Ishikawa (cell line): Measurements from ENCODE around the gene LEMD1.

Experiments used
- CEBPB ChIP-seq: IDR thresholded peaks from 2 replicates; pipeline ENCODE4 v1.6.1; 2012
- CREB1 ChIP-seq: IDR thresholded peaks from 2 replicates; pipeline ENCODE4 v1.6.1; 2012; ENCODE audit warnings: low read depth
- EGR1 ChIP-seq: IDR thresholded peaks from 2 replicates; pipeline ENCODE4 v1.6.1; 2012
- EP300 ChIP-seq: IDR thresholded peaks from 2 replicates; pipeline ENCODE4 v1.6.1; 2012; ENCODE audit warnings: borderline replicate concordance
- FOXM1 ChIP-seq: IDR thresholded peaks from 2 replicates; pipeline ENCODE4 v1.6.1; 2012; ENCODE audit warnings: low read depth, borderline replicate concordance
- MAX ChIP-seq: IDR thresholded peaks from 2 replicates; pipeline ENCODE4 v1.6.1; 2012
- NFIC ChIP-seq: IDR thresholded peaks from 2 replicates; pipeline ENCODE4 v1.6.1; 2012
- RAD21 ChIP-seq: IDR thresholded peaks from 2 replicates; pipeline ENCODE4 v1.6.1; 2012; ENCODE audit warnings: low read depth
- REST ChIP-seq: IDR thresholded peaks from 2 replicates; pipeline ENCODE4 v1.6.1; 2012; ENCODE audit warnings: low read depth, mild to moderate bottlenecking
- TAF1 ChIP-seq: IDR thresholded peaks from 2 replicates; pipeline ENCODE4 v1.6.1; 2012; ENCODE audit warnings: low read depth, mild to moderate bottlenecking
- TCF12 ChIP-seq: IDR thresholded peaks from 2 replicates; pipeline ENCODE4 v1.6.1; 2012; ENCODE audit warnings: low read depth
- TEAD4 ChIP-seq: IDR thresholded peaks from 2 replicates; pipeline ENCODE4 v1.6.1; 2012
- USF1 ChIP-seq: IDR thresholded peaks from 2 replicates; pipeline ENCODE4 v1.6.1; 2012
- YY1 ChIP-seq: IDR thresholded peaks from 2 replicates; pipeline ENCODE4 v1.6.1; 2012; ENCODE audit warnings: low read depth
- ZBTB7A ChIP-seq: IDR thresholded peaks from 2 replicates; pipeline ENCODE4 v1.6.1; 2012; ENCODE audit warnings: low read depth

LEMD1 gene

GRCh38 chr1:205450448-205450847 is 28.6 kb upstream of the LEMD1 start:
- no peak for TF ChIP-seq FOXM1
- TF ChIP-seq YY1: 0 out of 2 replicates have a peak, but pooled peaks have one; percentile 11

- TF ChIP-seq EP300: peak; percentile 34
- peak; percentile 13; the same call in 1 of the 2 replicates for TF ChIP-seq TCF12
- no peak for TF ChIP-seq MAX
- TF ChIP-seq NFIC: peak; percentile 48; the same call in 1 of the 2 replicates
- peak; percentile 26; the same call in 1 of the 2 replicates for TF ChIP-seq TAF1
- 0 out of 2 replicates have a peak, but pooled peaks have one; percentile 20 for TF ChIP-seq EGR1
- peak; percentile 71 for TF ChIP-seq ZBTB7A
- TF ChIP-seq RAD21: no peak; the same call in 1 of the 2 replicates
Measured at GRCh38 chr1:205449750-205450443, 28.0 kb upstream of the LEMD1 start.

GRCh38 chr1:205449254-205449749 is 27.4 kb upstream of the LEMD1 start:
- TF ChIP-seq FOXM1 (no peak), REST (no peak), CREB1 (no peak)

GRCh38 chr1:205448540-205449253 is 26.8 kb upstream of the LEMD1 start:
- no peak for TF ChIP-seq TEAD4
- TF ChIP-seq ZBTB7A: no peak
- no peak for TF ChIP-seq FOXM1
- TF ChIP-seq YY1: no peak
- TF ChIP-seq CEBPB: no peak
- no peak for TF ChIP-seq TAF1
- TF ChIP-seq EP300: no peak
- no peak for TF ChIP-seq REST
- TF ChIP-seq CREB1: no peak

- TF ChIP-seq CEBPB: no peak
- no peak for TF ChIP-seq TCF12
- no peak for TF ChIP-seq REST
- TF ChIP-seq FOXM1: no peak
- no peak for TF ChIP-seq EGR1
- peak; percentile 36; the same call in 1 of the 2 replicates for TF ChIP-seq NFIC
- TF ChIP-seq TEAD4: peak; percentile 69
- no peak for TF ChIP-seq CREB1
- TF ChIP-seq EP300: no peak; the same call in 1 of the 2 replicates
- 0 out of 2 replicates have a peak, but pooled peaks have one; percentile 7 for TF ChIP-seq MAX
- TF ChIP-seq YY1: no peak
- TF ChIP-seq ZBTB7A: 0 out of 2 replicates have a peak, but pooled peaks have one; percentile 6
- no peak for TF ChIP-seq RAD21
- no peak for TF ChIP-seq TAF1
- no peak for TF ChIP-seq USF1
Measured at GRCh38 chr1:205447457-205448341, 25.8 kb upstream of the LEMD1 start.
